B cell (primary cell): Measurements from ENCODE around the gene MYOZ2. TPM values are rescaled to one million over a fixed set of nuclear protein-coding genes. Genes with fewer than 3 reads are reported as not detected.

ENCODE experiments used
- ATAC-seq: fragments of 200-7000 bp; cut with Tn5 transposase; one replicate; pipeline ENCODE4 v1.10.0; 2021; ENCODE audit warnings: low read depth, mild to moderate bottlenecking, moderate number of reproducible peaks, moderate library complexity
- CTCF ChIA-PET: fragments of 350-600 bp; sonication (Branson Sonifier 250); formaldehyde crosslinking; loops from one replicate; lab custom pipeline; 2021; ENCODE audit warnings: antibody characterized with exemption, inconsistent platforms; lab: Charles Lee
- POLR2A ChIA-PET: fragments of 350-600 bp; sonication (Branson Sonifier 250); formaldehyde crosslinking; loops from one replicate; lab custom pipeline; 2021; ENCODE audit warnings: antibody characterized with exemption; lab: Charles Lee
- DNase-seq: peaks from one replicate; pipeline ENCODE4 v3.0.0; 2013
- H2AFZ ChIP-seq: 2 replicates; pipeline ENCODE4 v1.6.1; 2012; ENCODE audit warnings: mild to moderate bottlenecking, low read depth, low read length; ENCODE audit not compliant: insufficient read depth, poor library complexity, severe bottlenecking
- H3K27ac ChIP-seq, 2 donors: 1 replicate in 1 of 2; 2 replicates in 1 of 2; pipeline ENCODE4 v1.5.1; 2012 to 2013; ENCODE audit warnings: low read length in 2 of 2, mild to moderate bottlenecking in 2 of 2, moderate library complexity in 1 of 2
- H3K27me3 ChIP-seq, 4 experiments: fragments of 200-600 bp in 1 of 4; sonication (generic) in 1 of 4; replicated peaks in 1 of 4; 1 replicate in 2 of 4; 2 replicates in 2 of 4; pipeline versions ENCODE4 v1.6.1 to v1.7.0; 2013 to 2016; ENCODE audit warnings: low read length in 3 of 4, mild to moderate bottlenecking in 2 of 4, mixed read lengths in 1 of 4, moderate library complexity in 1 of 4; ENCODE audit not compliant: insufficient read depth in 4 of 4, control insufficient read depth in 3 of 4; ENCODE audit errors: control extremely low read depth in 1 of 4
- H3K36me3 ChIP-seq, 2 experiments: replicated peaks in 1 of 2; 1 replicate in 1 of 2; 2 replicates in 1 of 2; pipeline versions ENCODE4 v1.6.1 to v1.7.1; 2013; ENCODE audit warnings: low read length in 1 of 2; ENCODE audit not compliant: insufficient read depth in 2 of 2, control insufficient read depth in 1 of 2; ENCODE audit errors: control extremely low read depth in 1 of 2, extremely low read depth in 1 of 2
- H3K4me1 ChIP-seq, 2 donors: fragments of 200-600 bp in 1 of 2; sonication (generic) in 1 of 2; 1 replicate in 1 of 2; 2 replicates in 1 of 2; pipeline versions ENCODE4 v1.5.1 to v1.6.1; 2013 to 2017; ENCODE audit warnings: low read length in 2 of 2; ENCODE audit not compliant: control insufficient read depth in 2 of 2, insufficient read depth in 2 of 2
- H3K4me2 ChIP-seq: replicated peaks from 2 replicates; pipeline ENCODE3; 2012; ENCODE audit warnings: mild to moderate bottlenecking, low read depth, low read length; ENCODE audit not compliant: poor library complexity, severe bottlenecking
- H3K4me3 ChIP-seq, 5 experiments: fragments of 200-600 bp in 1 of 5; sonication (generic) in 1 of 5; 1 replicate in 3 of 5; 2 replicates in 2 of 5; pipeline versions ENCODE4 v1.5.1 to v1.7.0; 2011 to 2016; ENCODE audit warnings: low read length in 4 of 5, mild to moderate bottlenecking in 4 of 5, low read depth in 2 of 5, control low read depth in 1 of 5, moderate library complexity in 1 of 5; ENCODE audit not compliant: insufficient read depth in 1 of 5; ENCODE audit errors: control extremely low read depth in 1 of 5, extremely low read depth in 1 of 5
- H3K79me2 ChIP-seq: fragments of 200-600 bp; sonication (generic); one replicate; pipeline ENCODE4 v1.6.0; 2016; ENCODE audit warnings: low read length; ENCODE audit not compliant: control insufficient read depth, insufficient read depth
- H3K9ac ChIP-seq: fragments of 200-600 bp; sonication (generic); 2 replicates; pipeline ENCODE4 v1.6.1; 2017; ENCODE audit warnings: mild to moderate bottlenecking, low read length, moderate library complexity
- H3K9me3 ChIP-seq, 3 donors: one replicate each; pipeline versions ENCODE4 v1.6.1 to v1.7.1; 2013; ENCODE audit warnings: low read length in 2 of 3; ENCODE audit not compliant: control insufficient read depth in 2 of 3, insufficient read depth in 1 of 3; ENCODE audit errors: control extremely low read depth in 1 of 3
- H4K20me1 ChIP-seq: 2 replicates; pipeline ENCODE4 v1.6.0; 2012; ENCODE audit warnings: mild to moderate bottlenecking, low read length; ENCODE audit not compliant: insufficient read depth, control insufficient read depth, poor library complexity, severe bottlenecking
- H3K27ac Mint-ChIP-seq: one replicate; pipeline ENCODE4 v1.8.0; 2021; ENCODE audit warnings: mixed read lengths
- H3K27me3 Mint-ChIP-seq: one replicate; pipeline ENCODE4 v1.8.0; 2021; ENCODE audit warnings: mixed read lengths
- H3K4me1 Mint-ChIP-seq: one replicate; pipeline ENCODE4 v1.8.0; 2021; ENCODE audit warnings: mixed read lengths
- H3K4me3 Mint-ChIP-seq: one replicate; pipeline ENCODE4 v1.8.0; 2021; ENCODE audit warnings: mixed read lengths
- H3K9me3 Mint-ChIP-seq: one replicate; pipeline ENCODE4 v1.8.0; 2022; ENCODE audit warnings: mixed read lengths; ENCODE audit not compliant: insufficient read depth
- EZH2 ChIP-seq: IDR thresholded peaks from 2 replicates; pipeline ENCODE4 v1.6.1; 2012; ENCODE audit warnings: borderline replicate concordance, low read depth, mild to moderate bottlenecking, moderate library complexity, low read length; ENCODE audit not compliant: insufficient read depth, poor library complexity, severe bottlenecking
- WGBS: methylation state at CpG from one replicate; pipeline ENCODE4 v1.1.5; 2013; ENCODE audit warnings: missing lambda C conversion rate; ENCODE audit not compliant: insufficient coverage; 5-methylcytosine and 5-hydroxymethylcytosine counted together
- intact Hi-C: fragments of 100-400 bp; cut with micrococcal nuclease; formaldehyde crosslinking; loops from one replicate; pipeline ENCODE4 v1.10.0; 2022
- polyA plus RNA-seq: library from polyadenylated mRNA; depleted of rRNA; stranded (reverse); fragments of >200 nt; gene quantifications from 2 replicates; pipeline ENCODE4 v1.2.3, GENCODE V29; 2012
- total RNA-seq, 2 donors: library from RNA; stranded (reverse); fragments of 120-200 nt in 1 of 2; gene quantifications; 1 replicate in 1 of 2; 2 replicates in 1 of 2; pipeline versions ENCODE4 v1.2.3 to v1.2.4, GENCODE V29; 2013 to 2022
- TF ChIP-seq, protein P1 (sequence below): fragments of 200-600 bp; IDR thresholded peaks from one replicate; pipeline ENCODE4 v1.8.0; 2022; ENCODE audit warnings: antibody characterized with exemption, mild to moderate bottlenecking

Gene MYOZ2
- total and polyA plus RNA-seq, 2 donors (not counting 1 experiment from before 2014, with no cell fraction given), result not detected

DNA sequence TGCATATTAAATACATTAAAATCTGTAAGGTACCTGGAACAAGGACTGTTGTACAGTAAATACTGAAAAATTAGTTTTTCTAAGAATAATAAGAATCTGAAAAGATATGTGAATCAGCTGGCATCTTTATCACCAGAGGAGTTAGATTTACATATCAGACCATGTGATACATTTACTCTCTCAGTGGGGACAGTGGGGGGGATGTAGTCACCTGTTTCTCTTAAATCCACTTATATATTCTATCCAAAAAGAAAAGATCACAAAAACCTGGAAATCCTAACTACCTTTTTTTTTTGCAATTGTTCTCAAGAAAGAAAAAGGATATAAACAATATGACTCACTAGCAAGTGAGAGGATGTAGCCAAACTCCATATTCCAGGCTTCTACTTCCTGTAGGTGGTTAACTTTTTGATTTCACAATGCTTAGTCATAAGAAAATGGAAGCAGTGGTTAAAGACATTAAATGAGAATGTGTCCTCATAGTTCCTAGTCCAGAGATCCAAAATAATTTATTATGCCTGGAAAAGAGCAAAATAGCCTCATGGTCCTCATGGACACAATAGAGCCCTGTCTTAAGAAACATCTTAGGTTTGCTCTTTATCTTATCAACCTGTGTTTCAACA lies 22.5 kb upstream of the MYOZ2 start:
- H3K9me3 Mint-ChIP-seq, result no peaks in the 10 kb centered on the region
- Histone ChIP-seq H3K4me3 (no peak overlapping the region), H3K27ac (no peak overlapping the region), H3K9ac (no peak overlapping the region), H3K27me3 (no peaks in the 10 kb centered on the region), H3K9me3 (no peaks in the 10 kb centered on the region), H3K79me2 (no peaks in the 10 kb centered on the region), H3K36me3 (no peaks in the 10 kb centered on the region), H3K4me2 (no peak overlapping the region), H4K20me1 (no peaks in the 10 kb centered on the region), H3K4me1 (no peaks in the 10 kb centered on the region), H2AFZ (no peak overlapping the region)
- ATAC-seq (no peak), DNase-seq (no peak)
- H3K4me1 Mint-ChIP-seq, result no peaks in the 10 kb centered on the region
- TF ChIP-seq EZH2, result no peak
- TF ChIP-seq, protein P1, sequence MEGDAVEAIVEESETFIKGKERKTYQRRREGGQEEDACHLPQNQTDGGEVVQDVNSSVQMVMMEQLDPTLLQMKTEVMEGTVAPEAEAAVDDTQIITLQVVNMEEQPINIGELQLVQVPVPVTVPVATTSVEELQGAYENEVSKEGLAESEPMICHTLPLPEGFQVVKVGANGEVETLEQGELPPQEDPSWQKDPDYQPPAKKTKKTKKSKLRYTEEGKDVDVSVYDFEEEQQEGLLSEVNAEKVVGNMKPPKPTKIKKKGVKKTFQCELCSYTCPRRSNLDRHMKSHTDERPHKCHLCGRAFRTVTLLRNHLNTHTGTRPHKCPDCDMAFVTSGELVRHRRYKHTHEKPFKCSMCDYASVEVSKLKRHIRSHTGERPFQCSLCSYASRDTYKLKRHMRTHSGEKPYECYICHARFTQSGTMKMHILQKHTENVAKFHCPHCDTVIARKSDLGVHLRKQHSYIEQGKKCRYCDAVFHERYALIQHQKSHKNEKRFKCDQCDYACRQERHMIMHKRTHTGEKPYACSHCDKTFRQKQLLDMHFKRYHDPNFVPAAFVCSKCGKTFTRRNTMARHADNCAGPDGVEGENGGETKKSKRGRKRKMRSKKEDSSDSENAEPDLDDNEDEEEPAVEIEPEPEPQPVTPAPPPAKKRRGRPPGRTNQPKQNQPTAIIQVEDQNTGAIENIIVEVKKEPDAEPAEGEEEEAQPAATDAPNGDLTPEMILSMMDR, result no peak
- CTCF ChIA-PET, result no interaction called here
- no peak overlapping the region for H3K4me3 Mint-ChIP-seq
- H3K27ac Mint-ChIP-seq, result no peak overlapping the region
- intact Hi-C loops, result no loop called here
- POLR2A ChIA-PET, result no interaction called here
- peaks cover 13% of the 10 kb centered on the region for H3K27me3 Mint-ChIP-seq

DNA sequence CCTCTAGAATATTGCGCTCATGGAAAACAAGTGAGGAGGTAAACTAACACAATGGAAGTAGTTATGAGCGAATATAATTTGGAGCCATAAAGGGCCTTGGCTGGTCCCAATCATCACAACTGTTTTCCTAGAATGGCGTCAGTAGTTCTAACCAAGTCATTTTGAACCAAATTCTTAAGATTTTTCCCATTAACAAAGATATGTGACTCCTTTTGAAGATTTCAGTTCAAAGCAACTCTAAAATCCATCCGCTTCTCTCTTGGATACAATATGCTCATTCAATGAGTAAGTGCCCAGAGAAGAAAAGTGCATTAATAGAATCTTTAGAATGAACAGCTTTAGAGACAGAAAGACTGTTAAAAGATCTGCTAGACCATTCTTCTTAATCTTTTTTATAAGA lies 19.6 kb upstream of the MYOZ2 start:
- no peak overlapping the region for H3K27ac ChIP-seq
- H3K27me3 Mint-ChIP-seq, result peaks cover 13% of the 10 kb centered on the region
- POLR2A ChIA-PET, result no interaction called here
- no peak for ATAC-seq
- WGBS, result 100% methylated on average over 2 of the region's 4 CpGs
- H3K4me1 ChIP-seq, result no peaks in the 10 kb centered on the region
- intact Hi-C loops, result no loop called here
- H3K27ac Mint-ChIP-seq, result no peak overlapping the region
- H3K9ac ChIP-seq, result no peak overlapping the region
- H3K4me2 ChIP-seq, result no peak overlapping the region
- no peaks in the 10 kb centered on the region for H3K4me1 Mint-ChIP-seq
- no peak overlapping the region for H2AFZ ChIP-seq
- H3K4me3 Mint-ChIP-seq, result no peak overlapping the region
- CTCF ChIA-PET, result no interaction called here
- DNase-seq, result no peak
- no peak for TF ChIP-seq EZH2
- TF ChIP-seq, protein P1, result no peak
- no peak overlapping the region for H3K4me3 ChIP-seq
- H3K27me3 ChIP-seq, result no peaks in the 10 kb centered on the region
- no peaks in the 10 kb centered on the region for H4K20me1 ChIP-seq
- no peaks in the 10 kb centered on the region for H3K79me2 ChIP-seq
- H3K9me3 ChIP-seq, result no peaks in the 10 kb centered on the region
- no peaks in the 10 kb centered on the region for H3K36me3 ChIP-seq
- no peaks in the 10 kb centered on the region for H3K9me3 Mint-ChIP-seq
